ENCODE data around the gene SMC3. TPM values are rescaled to one million over a fixed set of nuclear protein-coding genes. Genes with fewer than 3 reads are reported as not detected.

Gene SMC3
- total and polyA plus RNA-seq, 2 experiments from 2014 or later = 40.8 to 53.5 TPM

GRCh38 chr10:110524179-110524858 lies 43.2 kb upstream of the SMC3 start:
- Histone ChIP-seq H3K36me3 (replicated peaks; ENCODE audit: insufficient read depth, low read depth) (no peaks in the 10 kb centered on the region), H3K79me2 (no peaks in the 10 kb centered on the region), H3K4me1 (ENCODE audit: insufficient read depth) (no peaks in the 10 kb centered on the region), H4K20me1 (ENCODE audit: insufficient read depth, poor library complexity, severe bottlenecking) (no peaks in the 10 kb centered on the region), H3K27me3 (peaks cover 18% of the 10 kb centered on the region), H3K4me3 (no peak overlapping the region), H3K27ac (no peak overlapping the region), H2AFZ (no peak overlapping the region), H3K9me3 (ENCODE audit: low read depth) (no peaks in the 10 kb centered on the region), H3K9me2 (replicated peaks; ENCODE audit: insufficient read depth) (no peaks in the 10 kb centered on the region), H3K4me2 (no peak overlapping the region)
- TF ChIP-seq EZH2phosphoT487 (IDR thresholded peaks at IDR 0.05; ENCODE audit: low read depth, severe bottlenecking, unreplicated experiment) (no peak), EZH2 (IDR thresholded peaks at IDR 0.05; ENCODE audit: borderline replicate concordance) (no peak)
- WGBS (ENCODE audit: low lambda C conversion rate, missing lambda C conversion rate) = 95% methylated on average over 3 of the region's 3 CpGs
- DNase-seq (ENCODE audit: low spot score) = no peak

DNA sequence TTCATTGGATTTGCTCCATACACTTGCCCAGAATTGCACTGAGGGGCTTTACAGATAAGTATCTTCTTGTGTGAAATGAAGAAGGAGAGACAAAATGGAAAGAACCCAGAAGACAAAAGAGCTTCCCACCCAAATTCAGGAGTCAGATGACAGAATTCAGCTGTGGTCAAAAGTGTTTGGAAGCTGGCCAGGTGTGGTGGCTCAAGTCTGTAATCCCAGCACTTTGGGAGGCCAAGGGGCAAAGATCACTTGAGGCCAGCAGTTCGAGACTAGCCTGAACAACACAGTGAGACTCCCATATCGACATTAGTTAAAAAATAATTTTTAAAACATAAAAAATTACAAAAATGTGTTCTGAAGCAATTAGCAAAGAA lies 42.6 kb upstream of the SMC3 start:
- Histone ChIP-seq H3K79me2 (no peaks in the 10 kb centered on the region), H2AFZ (no peak overlapping the region), H3K9me2 (replicated peaks; ENCODE audit: insufficient read depth) (no peaks in the 10 kb centered on the region), H3K4me2 (no peak overlapping the region), H3K27ac (no peak overlapping the region), H3K4me1 (ENCODE audit: insufficient read depth) (peaks cover 2% of the 10 kb centered on the region), H3K4me3 (no peak overlapping the region), H4K20me1 (ENCODE audit: insufficient read depth, poor library complexity, severe bottlenecking) (no peaks in the 10 kb centered on the region), H3K27me3 (peaks cover 18% of the 10 kb centered on the region), H3K9me3 (ENCODE audit: low read depth) (no peaks in the 10 kb centered on the region), H3K36me3 (replicated peaks; ENCODE audit: insufficient read depth, low read depth) (no peaks in the 10 kb centered on the region)
- TF ChIP-seq EZH2 (IDR thresholded peaks at IDR 0.05; ENCODE audit: borderline replicate concordance) = no peak
- WGBS (ENCODE audit: low lambda C conversion rate, missing lambda C conversion rate) = 90% methylated on average over 2 of the region's 2 CpGs
- DNase-seq (ENCODE audit: low spot score) = no peak

- H3K4me1 ChIP-seq (ENCODE audit: insufficient read depth) = peaks cover 6% of the 10 kb centered on the region
- H3K27me3 ChIP-seq = peaks cover 23% of the 10 kb centered on the region
- H3K9me3 ChIP-seq (ENCODE audit: low read depth) = no peaks in the 10 kb centered on the region
- H4K20me1 ChIP-seq (ENCODE audit: insufficient read depth, poor library complexity, severe bottlenecking) = no peaks in the 10 kb centered on the region
- H3K27ac ChIP-seq = no peak overlapping the region
- no peak overlapping the region for H2AFZ ChIP-seq
- H3K9me2 ChIP-seq (replicated peaks; ENCODE audit: insufficient read depth) = no peaks in the 10 kb centered on the region
- no peak for TF ChIP-seq EZH2 (IDR thresholded peaks at IDR 0.05; ENCODE audit: borderline replicate concordance)
- no peak for TF ChIP-seq CTCF (IDR thresholded peaks at IDR 0.05; ENCODE audit: poor library complexity)
- TF ChIP-seq EZH2phosphoT487 (IDR thresholded peaks at IDR 0.05; ENCODE audit: low read depth, severe bottlenecking, unreplicated experiment) = no peak
- H3K36me3 ChIP-seq (replicated peaks; ENCODE audit: insufficient read depth, low read depth) = no peaks in the 10 kb centered on the region
- no peak for DNase-seq (ENCODE audit: low spot score)
- H3K79me2 ChIP-seq = no peaks in the 10 kb centered on the region
- 74% methylated on average over 9 of the region's 9 CpGs for WGBS (ENCODE audit: low lambda C conversion rate, missing lambda C conversion rate)
- H3K4me2 ChIP-seq = no peak overlapping the region
- H3K4me3 ChIP-seq = no peak overlapping the region
These were observed 41.9 kb upstream of the SMC3 start for GRCh38 chr10:110525349-110526260.

DNA sequence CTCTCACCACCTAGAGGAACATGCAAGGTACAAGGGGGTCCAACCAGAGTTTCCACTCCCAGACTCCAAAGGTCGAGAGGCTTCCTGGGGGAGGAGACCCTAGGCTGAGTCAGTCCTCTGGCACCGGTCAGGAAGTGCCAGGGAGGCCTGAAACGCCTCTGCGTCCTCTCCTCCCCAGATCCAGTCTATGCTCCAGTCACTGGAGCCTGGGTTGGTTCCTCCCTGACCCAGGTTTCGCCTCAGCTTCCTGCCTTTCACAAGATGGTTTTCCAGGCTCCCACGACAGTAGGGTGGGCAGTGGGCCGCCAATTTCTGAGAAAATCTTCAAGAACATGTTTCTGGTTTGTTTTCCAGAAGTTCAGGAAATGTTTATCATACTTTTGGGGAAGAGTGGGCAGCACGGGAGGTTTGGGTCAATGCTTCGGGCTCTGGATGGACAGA lies 39.7 kb upstream of the SMC3 start:
- Histone ChIP-seq H3K79me2 (no peaks in the 10 kb centered on the region), H4K20me1 (ENCODE audit: insufficient read depth, poor library complexity, severe bottlenecking) (no peaks in the 10 kb centered on the region), H3K4me3 (no peak overlapping the region), H3K9me2 (replicated peaks; ENCODE audit: insufficient read depth) (no peaks in the 10 kb centered on the region), H2AFZ (no peak overlapping the region), H3K9me3 (ENCODE audit: low read depth) (no peaks in the 10 kb centered on the region), H3K27me3 (peaks cover 25% of the 10 kb centered on the region), H3K4me1 (ENCODE audit: insufficient read depth) (peaks cover 6% of the 10 kb centered on the region), H3K27ac (no peak overlapping the region), H3K36me3 (replicated peaks; ENCODE audit: insufficient read depth, low read depth) (no peaks in the 10 kb centered on the region), H3K4me2 (no peak overlapping the region)
- 84% methylated on average over 9 of the region's 9 CpGs for WGBS (ENCODE audit: low lambda C conversion rate, missing lambda C conversion rate)
- TF ChIP-seq CTCF (IDR thresholded peaks at IDR 0.05; ENCODE audit: poor library complexity) (no peak), EZH2phosphoT487 (IDR thresholded peaks at IDR 0.05; ENCODE audit: low read depth, severe bottlenecking, unreplicated experiment) (no peak), EZH2 (IDR thresholded peaks at IDR 0.05; ENCODE audit: borderline replicate concordance) (no peak)
- no peak for DNase-seq (ENCODE audit: low spot score)

All from hepatocyte (in vitro differentiated cells).